ENCODE data around the gene SNTA1. TPM values are rescaled to one million over a fixed set of nuclear protein-coding genes. Genes with fewer than 3 reads are reported as not detected.

Gene SNTA1
- total and polyA plus RNA-seq, 9 of the 15 experiments (the other 6 are each of a cell fraction or from before 2014, with no cell fraction given), result 1.2 to 40.8 (median 20.3) TPM

GRCh38 chr20:33401184-33401920 is 42.2 kb downstream of the SNTA1 start, which contains the start of gene CDK5RAP1 (continued):
- TF ChIP-seq DEAF1 (CRISPR knock-in tag; IDR thresholded peaks at IDR 0.05), result no peak
- peak; percentile 76 for TF ChIP-seq TFAP4 (CRISPR knock-in tag; IDR thresholded peaks at IDR 0.05; ENCODE audit: borderline replicate concordance)
- no peak for TF ChIP-seq ARHGAP35 (IDR thresholded peaks at IDR 0.05; ENCODE audit: partially characterized antibody)
- TF ChIP-seq ZNF175 (CRISPR knock-in tag; IDR thresholded peaks at IDR 0.05; ENCODE audit: low read depth), result peak; percentile 88
- 0 out of 2 replicates have a peak, but pooled peaks have one; percentile 30 for TF ChIP-seq SMAD4 (CRISPR knock-in tag; conservative IDR thresholded peaks at IDR 0.05)
- TF ChIP-seq CTCFL (IDR thresholded peaks at IDR 0.05; ENCODE audit: borderline replicate concordance, insufficient read depth, low read depth, low read length, poor library complexity, severe bottlenecking), result no peak
- no peak for TF ChIP-seq FOXM1 (IDR thresholded peaks at IDR 0.05; ENCODE audit: low read depth)
- peak; percentile 75; the same call in 1 of the 2 replicates for TF ChIP-seq FOXM1 (CRISPR knock-in tag; IDR thresholded peaks at IDR 0.05; ENCODE audit: low read depth)
- TF ChIP-seq FOXO4 (CRISPR knock-in tag; IDR thresholded peaks at IDR 0.05), result no peak
- peak; percentile 82 for TF ChIP-seq TOE1 (IDR thresholded peaks at IDR 0.05; ENCODE audit: borderline replicate concordance)
- TF ChIP-seq TOE1 (CRISPR knock-in tag; IDR thresholded peaks at IDR 0.05; ENCODE audit: borderline replicate concordance, low read depth), result no peak
- TF ChIP-seq ZNF592 (IDR thresholded peaks at IDR 0.05), result peak; percentile 53; the same call in 1 of the 2 replicates
- no peak for TF ChIP-seq NFXL1 (CRISPR knock-in tag; IDR thresholded peaks at IDR 0.05)
- peak; percentile 97 for TF ChIP-seq ZBTB9 (CRISPR knock-in tag; IDR thresholded peaks at IDR 0.05)
